ENCODE results near the gene MCC.

MCC gene

DNA sequence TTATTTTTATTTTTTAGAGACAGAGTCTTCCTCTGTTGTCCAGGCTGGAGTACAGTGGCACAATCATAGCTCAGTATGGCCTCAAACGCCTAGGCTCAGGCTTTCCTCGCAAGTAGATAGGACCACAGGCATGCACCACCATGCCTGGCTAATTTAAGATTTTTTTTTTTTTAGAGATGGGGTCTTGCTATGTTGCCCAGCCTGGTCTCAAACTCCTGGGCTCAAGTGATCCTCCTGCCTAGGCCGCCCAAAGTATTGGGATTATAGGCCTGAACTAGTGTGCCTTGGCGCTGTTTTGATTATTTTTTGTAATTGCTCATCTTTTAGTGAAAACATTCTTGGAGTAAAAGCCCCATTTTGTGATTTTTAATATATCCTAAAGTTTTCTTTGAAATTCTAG is 30.6 kb upstream of the MCC start:
- TF ChIP-seq PPARA (CRISPR knock-in tag; IDR thresholded peaks at IDR 0.05; ENCODE audit: borderline replicate concordance) (no peak), ZNF565 (CRISPR knock-in tag; conservative IDR thresholded peaks at IDR 0.05; ENCODE audit: low read depth) (no peak), ISL1 (CRISPR knock-in tag; IDR thresholded peaks at IDR 0.05) (no peak), ARNTL (CRISPR knock-in tag; IDR thresholded peaks at IDR 0.05; ENCODE audit: borderline replicate concordance, low read depth) (no peak), ZNF70 (CRISPR knock-in tag; IDR thresholded peaks at IDR 0.05) (no peak), OSR1 (CRISPR knock-in tag; IDR thresholded peaks at IDR 0.05) (no peak), BACH2 (CRISPR knock-in tag; IDR thresholded peaks at IDR 0.05; ENCODE audit: borderline replicate concordance) (no peak), GLIS3 (CRISPR knock-in tag; IDR thresholded peaks at IDR 0.05) (no peak), CSDC2 (CRISPR knock-in tag; IDR thresholded peaks at IDR 0.05) (no peak), ZNF8 (CRISPR knock-in tag; IDR thresholded peaks at IDR 0.05) (no peak), SNAI2 (CRISPR knock-in tag; IDR thresholded peaks at IDR 0.05) (no peak), TCF4 (CRISPR knock-in tag; IDR thresholded peaks at IDR 0.05; ENCODE audit: borderline replicate concordance) (no peak)
- TF ChIP-seq, protein P1, sequence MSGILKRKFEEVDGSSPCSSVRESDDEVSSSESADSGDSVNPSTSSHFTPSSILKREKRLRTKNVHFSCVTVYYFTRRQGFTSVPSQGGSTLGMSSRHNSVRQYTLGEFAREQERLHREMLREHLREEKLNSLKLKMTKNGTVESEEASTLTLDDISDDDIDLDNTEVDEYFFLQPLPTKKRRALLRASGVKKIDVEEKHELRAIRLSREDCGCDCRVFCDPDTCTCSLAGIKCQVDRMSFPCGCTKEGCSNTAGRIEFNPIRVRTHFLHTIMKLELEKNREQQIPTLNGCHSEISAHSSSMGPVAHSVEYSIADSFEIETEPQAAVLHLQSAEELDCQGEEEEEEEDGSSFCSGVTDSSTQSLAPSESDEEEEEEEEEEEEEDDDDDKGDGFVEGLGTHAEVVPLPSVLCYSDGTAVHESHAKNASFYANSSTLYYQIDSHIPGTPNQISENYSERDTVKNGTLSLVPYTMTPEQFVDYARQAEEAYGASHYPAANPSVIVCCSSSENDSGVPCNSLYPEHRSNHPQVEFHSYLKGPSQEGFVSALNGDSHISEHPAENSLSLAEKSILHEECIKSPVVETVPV (CRISPR knock-in tag; IDR thresholded peaks at IDR 0.05), result no peak
- ATAC-seq, result no peak

DNA sequence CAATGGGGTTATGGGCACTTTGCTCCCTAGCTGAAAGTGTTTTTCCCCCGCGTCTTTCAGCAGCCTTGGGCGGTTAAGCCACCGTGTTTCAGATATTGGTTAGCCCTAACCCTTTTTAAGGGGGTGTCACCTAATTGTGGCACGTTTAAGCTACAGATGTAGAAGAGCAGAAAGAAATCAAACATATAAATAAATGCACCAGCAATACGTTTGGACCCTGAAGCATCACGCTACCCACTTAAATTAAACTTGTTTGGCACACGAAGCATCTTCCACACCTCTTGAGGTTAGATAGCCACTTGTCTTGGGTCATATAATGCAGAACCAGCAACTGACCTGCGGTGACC is 26.0 kb upstream of the MCC start:
- TF ChIP-seq ESRRG (CRISPR knock-in tag; IDR thresholded peaks at IDR 0.05) (no peak), BACH2 (CRISPR knock-in tag; IDR thresholded peaks at IDR 0.05; ENCODE audit: borderline replicate concordance) (no peak), ISL1 (CRISPR knock-in tag; IDR thresholded peaks at IDR 0.05) (no peak), TCF4 (CRISPR knock-in tag; IDR thresholded peaks at IDR 0.05; ENCODE audit: borderline replicate concordance) (no peak), ZC3H10 (CRISPR knock-in tag; IDR thresholded peaks at IDR 0.05) (no peak), ZNF565 (CRISPR knock-in tag; conservative IDR thresholded peaks at IDR 0.05; ENCODE audit: low read depth) (no peak), PPARA (CRISPR knock-in tag; IDR thresholded peaks at IDR 0.05; ENCODE audit: borderline replicate concordance) (no peak), ZFP30 (CRISPR knock-in tag; IDR thresholded peaks at IDR 0.05) (no peak), RARB (CRISPR knock-in tag; IDR thresholded peaks at IDR 0.05) (no peak)
- TF ChIP-seq, protein P2, sequence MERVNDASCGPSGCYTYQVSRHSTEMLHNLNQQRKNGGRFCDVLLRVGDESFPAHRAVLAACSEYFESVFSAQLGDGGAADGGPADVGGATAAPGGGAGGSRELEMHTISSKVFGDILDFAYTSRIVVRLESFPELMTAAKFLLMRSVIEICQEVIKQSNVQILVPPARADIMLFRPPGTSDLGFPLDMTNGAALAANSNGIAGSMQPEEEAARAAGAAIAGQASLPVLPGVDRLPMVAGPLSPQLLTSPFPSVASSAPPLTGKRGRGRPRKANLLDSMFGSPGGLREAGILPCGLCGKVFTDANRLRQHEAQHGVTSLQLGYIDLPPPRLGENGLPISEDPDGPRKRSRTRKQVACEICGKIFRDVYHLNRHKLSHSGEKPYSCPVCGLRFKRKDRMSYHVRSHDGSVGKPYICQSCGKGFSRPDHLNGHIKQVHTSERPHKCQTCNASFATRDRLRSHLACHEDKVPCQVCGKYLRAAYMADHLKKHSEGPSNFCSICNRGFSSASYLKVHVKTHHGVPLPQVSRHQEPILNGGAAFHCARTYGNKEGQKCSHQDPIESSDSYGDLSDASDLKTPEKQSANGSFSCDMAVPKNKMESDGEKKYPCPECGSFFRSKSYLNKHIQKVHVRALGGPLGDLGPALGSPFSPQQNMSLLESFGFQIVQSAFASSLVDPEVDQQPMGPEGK (CRISPR knock-in tag; IDR thresholded peaks at IDR 0.05; ENCODE audit: borderline replicate concordance), result no peak
- TF ChIP-seq, protein P1 (CRISPR knock-in tag; IDR thresholded peaks at IDR 0.05), result no peak
- TF ChIP-seq, protein P3, sequence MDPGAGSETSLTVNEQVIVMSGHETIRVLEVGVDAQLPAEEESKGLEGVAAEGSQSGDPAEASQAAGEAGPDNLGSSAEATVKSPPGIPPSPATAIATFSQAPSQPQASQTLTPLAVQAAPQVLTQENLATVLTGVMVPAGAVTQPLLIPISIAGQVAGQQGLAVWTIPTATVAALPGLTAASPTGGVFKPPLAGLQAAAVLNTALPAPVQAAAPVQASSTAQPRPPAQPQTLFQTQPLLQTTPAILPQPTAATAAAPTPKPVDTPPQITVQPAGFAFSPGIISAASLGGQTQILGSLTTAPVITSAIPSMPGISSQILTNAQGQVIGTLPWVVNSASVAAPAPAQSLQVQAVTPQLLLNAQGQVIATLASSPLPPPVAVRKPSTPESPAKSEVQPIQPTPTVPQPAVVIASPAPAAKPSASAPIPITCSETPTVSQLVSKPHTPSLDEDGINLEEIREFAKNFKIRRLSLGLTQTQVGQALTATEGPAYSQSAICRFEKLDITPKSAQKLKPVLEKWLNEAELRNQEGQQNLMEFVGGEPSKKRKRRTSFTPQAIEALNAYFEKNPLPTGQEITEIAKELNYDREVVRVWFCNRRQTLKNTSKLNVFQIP (CRISPR knock-in tag; IDR thresholded peaks at IDR 0.05; ENCODE audit: borderline replicate concordance, low read depth), result no peak
- TF ChIP-seq, protein P4, sequence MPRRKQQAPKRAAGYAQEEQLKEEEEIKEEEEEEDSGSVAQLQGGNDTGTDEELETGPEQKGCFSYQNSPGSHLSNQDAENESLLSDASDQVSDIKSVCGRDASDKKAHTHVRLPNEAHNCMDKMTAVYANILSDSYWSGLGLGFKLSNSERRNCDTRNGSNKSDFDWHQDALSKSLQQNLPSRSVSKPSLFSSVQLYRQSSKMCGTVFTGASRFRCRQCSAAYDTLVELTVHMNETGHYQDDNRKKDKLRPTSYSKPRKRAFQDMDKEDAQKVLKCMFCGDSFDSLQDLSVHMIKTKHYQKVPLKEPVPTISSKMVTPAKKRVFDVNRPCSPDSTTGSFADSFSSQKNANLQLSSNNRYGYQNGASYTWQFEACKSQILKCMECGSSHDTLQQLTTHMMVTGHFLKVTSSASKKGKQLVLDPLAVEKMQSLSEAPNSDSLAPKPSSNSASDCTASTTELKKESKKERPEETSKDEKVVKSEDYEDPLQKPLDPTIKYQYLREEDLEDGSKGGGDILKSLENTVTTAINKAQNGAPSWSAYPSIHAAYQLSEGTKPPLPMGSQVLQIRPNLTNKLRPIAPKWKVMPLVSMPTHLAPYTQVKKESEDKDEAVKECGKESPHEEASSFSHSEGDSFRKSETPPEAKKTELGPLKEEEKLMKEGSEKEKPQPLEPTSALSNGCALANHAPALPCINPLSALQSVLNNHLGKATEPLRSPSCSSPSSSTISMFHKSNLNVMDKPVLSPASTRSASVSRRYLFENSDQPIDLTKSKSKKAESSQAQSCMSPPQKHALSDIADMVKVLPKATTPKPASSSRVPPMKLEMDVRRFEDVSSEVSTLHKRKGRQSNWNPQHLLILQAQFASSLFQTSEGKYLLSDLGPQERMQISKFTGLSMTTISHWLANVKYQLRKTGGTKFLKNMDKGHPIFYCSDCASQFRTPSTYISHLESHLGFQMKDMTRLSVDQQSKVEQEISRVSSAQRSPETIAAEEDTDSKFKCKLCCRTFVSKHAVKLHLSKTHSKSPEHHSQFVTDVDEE (CRISPR knock-in tag; IDR thresholded peaks at IDR 0.05), result no peak
- no peak; the same call in 2 of the 3 replicates for ATAC-seq
